ENCODE data around the gene PON3. TPM values are rescaled to one million over a fixed set of nuclear protein-coding genes. Genes with fewer than 3 reads are reported as not detected.

Gene PON3
- total and polyA plus RNA-seq, 2 of the 8 experiments (the other 6 are each of a cell fraction or from before 2014, with no cell fraction given) = not detected

DNA sequence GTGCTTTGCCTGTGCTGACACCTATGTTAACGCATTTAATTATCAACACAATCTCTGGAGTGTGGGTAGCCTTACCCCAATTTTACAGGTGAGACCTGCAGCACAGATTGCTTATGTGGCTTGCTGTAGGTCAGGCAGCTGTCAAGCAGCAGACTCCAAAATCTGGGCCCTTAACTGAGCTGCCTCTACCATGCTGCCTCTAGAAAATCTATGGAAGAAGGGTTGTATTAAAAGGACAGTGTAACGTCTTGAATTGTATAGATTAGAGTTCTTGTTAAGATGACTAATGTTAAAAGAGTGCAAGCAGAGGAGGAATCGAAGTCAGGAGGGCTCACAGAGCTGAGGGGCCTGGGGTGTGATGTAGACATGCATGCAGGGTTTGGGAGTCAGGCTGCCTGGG, 1.2 kb upstream of the PON3 start:
- H3K4me3 ChIP-seq (ENCODE audit: extremely low read depth in 1 of 4, insufficient read depth in 2 of 4, low read depth in 3 of 4, low read length in 4 of 4) = no peak overlapping the region
- POLR2A ChIA-PET (ENCODE audit: partially characterized antibody) = interaction anchor here (1.3 kb wide), 1 partner anchor 37 kb away, joined by 4 read pairs; the partner anchor contains the start of gene PON2
- TF ChIP-seq, protein P1, sequence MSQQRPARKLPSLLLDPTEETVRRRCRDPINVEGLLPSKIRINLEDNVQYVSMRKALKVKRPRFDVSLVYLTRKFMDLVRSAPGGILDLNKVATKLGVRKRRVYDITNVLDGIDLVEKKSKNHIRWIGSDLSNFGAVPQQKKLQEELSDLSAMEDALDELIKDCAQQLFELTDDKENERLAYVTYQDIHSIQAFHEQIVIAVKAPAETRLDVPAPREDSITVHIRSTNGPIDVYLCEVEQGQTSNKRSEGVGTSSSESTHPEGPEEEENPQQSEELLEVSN (IDR thresholded peaks at IDR 0.05) = no peak
- no peak for TF ChIP-seq TEAD4 (IDR thresholded peaks at IDR 0.05; ENCODE audit: low read depth, low read length)
- TF ChIP-seq ASH2L (IDR thresholded peaks at IDR 0.05; ENCODE audit: low read length) = no peak
- TF ChIP-seq CTBP2 (IDR thresholded peaks at IDR 0.05; ENCODE audit: borderline replicate concordance, insufficient read depth, insufficient read length, low read length) = no peak
- no peak for TF ChIP-seq GABPA (IDR thresholded peaks at IDR 0.05; ENCODE audit: borderline replicate concordance, insufficient read depth, low read length)
- no peak for TF ChIP-seq CEBPB (IDR thresholded peaks at IDR 0.05; ENCODE audit: low read depth, low read length)
- TF ChIP-seq BCL11A (IDR thresholded peaks at IDR 0.05; ENCODE audit: low read depth in 2 of 2, low read length in 2 of 2) = no peak
- no peak for TF ChIP-seq SP1 (IDR thresholded peaks at IDR 0.05; ENCODE audit: low read depth, low read length)
- no peak for TF ChIP-seq RFX5 (IDR thresholded peaks at IDR 0.05; ENCODE audit: borderline replicate concordance, low read depth, low read length)
- no peak for TF ChIP-seq CTCF (IDR thresholded peaks at IDR 0.05; ENCODE audit: control extremely low read depth in 1 of 3, insufficient read depth in 1 of 3, low read depth in 1 of 3, low read length in 3 of 3)

More for the DNA sequence above, 1.2 kb upstream of the PON3 start:
- no peaks in the 10 kb centered on the region; a peak in 1 of 7 replicates for H3K4me1 ChIP-seq (replicated peaks in 1 of 4; ENCODE audit: control insufficient read depth in 3 of 4, insufficient read depth in 4 of 4, low read length in 3 of 4)
- no peaks in the 10 kb centered on the region for H3K9me3 ChIP-seq (ENCODE audit: insufficient read depth in 2 of 2, low read depth in 1 of 2, low read length in 1 of 2)
- H3K14ac ChIP-seq (ENCODE audit: insufficient read length) = no peak overlapping the region
- no peak overlapping the region for H3K18ac ChIP-seq (ENCODE audit: extremely low read depth, low read length)
- no peak overlapping the region; the same call in 1 of the 2 replicates for H2BK15ac ChIP-seq (ENCODE audit: low read length)
- H3K4ac ChIP-seq (replicated peaks; ENCODE audit: insufficient read length, low read depth, low read length) = no peak overlapping the region
- no peak overlapping the region for H2AK5ac ChIP-seq (ENCODE audit: low read depth, low read length)
- no peaks in the 10 kb centered on the region for H3K23me2 ChIP-seq (ENCODE audit: low read depth, low read length)
- no peak overlapping the region for H2BK5ac ChIP-seq (ENCODE audit: low read depth, low read length)
- peak overlapping the region in 1 of 2 experiments; percentile 64; a peak in 1 of 4 replicates for H3K4me2 ChIP-seq (ENCODE audit: insufficient read depth in 1 of 2, low read depth in 2 of 2, low read length in 2 of 2)
- H3K79me2 ChIP-seq (ENCODE audit: control insufficient read depth in 1 of 2, insufficient read depth in 2 of 2, low read length in 2 of 2) = no peaks in the 10 kb centered on the region
- H3K56ac ChIP-seq (replicated peaks; ENCODE audit: insufficient read length, low read depth, low read length) = no peak overlapping the region
- H2AFZ ChIP-seq (ENCODE audit: low read length) = no peak overlapping the region
- no peak overlapping the region for H2BK120ac ChIP-seq (replicated peaks; ENCODE audit: low read depth, low read length)
- H4K91ac ChIP-seq (replicated peaks; ENCODE audit: insufficient read length, low read length) = no peak overlapping the region
- no peaks in the 10 kb centered on the region for H3K79me1 ChIP-seq (ENCODE audit: low read depth, low read length)
- no peak overlapping the region for H2BK12ac ChIP-seq (ENCODE audit: low read depth, low read length)
- H3K27me3 ChIP-seq (replicated peaks in 1 of 4; ENCODE audit: control insufficient read depth in 3 of 4, extremely low read depth in 1 of 4, insufficient read depth in 3 of 4, low read length in 3 of 4) = no peaks in the 10 kb centered on the region
- H4K8ac ChIP-seq (ENCODE audit: extremely low read depth, insufficient read depth, low read length) = no peak overlapping the region
- no peak overlapping the region for H2BK20ac ChIP-seq (ENCODE audit: low read length)
- no peak overlapping the region for H3K27ac ChIP-seq (ENCODE audit: low read depth, low read length)
- no peak for FAIRE-seq
- DNase-seq (ENCODE audit: low read depth in 1 of 2, low spot score in 2 of 2) = no peak
- H4K20me1 ChIP-seq (replicated peaks in 1 of 2; ENCODE audit: control insufficient read depth in 1 of 2, insufficient read depth in 2 of 2, low read length in 2 of 2) = no peaks in the 10 kb centered on the region
- H3K9ac ChIP-seq (replicated peaks in 1 of 4; ENCODE audit: extremely low read depth in 1 of 4, low read depth in 3 of 4, low read length in 3 of 4) = no peak overlapping the region
- no peaks in the 10 kb centered on the region for H3K36me3 ChIP-seq (ENCODE audit: control insufficient read depth in 2 of 4, insufficient read depth in 4 of 4, low read length in 3 of 4)
- H4K5ac ChIP-seq (ENCODE audit: insufficient read length, low read depth, low read length) = no peak overlapping the region
- H3K23ac ChIP-seq (ENCODE audit: insufficient read length) = no peak overlapping the region
- CTCF ChIA-PET (ENCODE audit: partially characterized antibody) = interaction anchor here (0.6 to 2.3 kb wide), 5 partner anchors 8 to 948 kb away, joined by 3 to 16 read pairs (median 4); no protein-coding TSS in a partner anchor
- WGBS, 2 experiments (ENCODE audit: extremely low coverage in 1 of 2, insufficient coverage in 1 of 2, insufficient read length in 1 of 2, insufficient replicate concordance in 2 of 2, low coverage in 1 of 2, low lambda C conversion rate in 2 of 2, missing lambda C conversion rate in 1 of 2) = 88% methylated on average over 3 of the region's 3 CpGs; no CpG with 5 or more reads in 1 of the 2 experiments
